IMR-90 (cell line): ENCODE measurements around the gene THOP1.

Experiments
- CTCF ChIP-seq: conservative IDR thresholded peaks from 2 replicates; pipeline ENCODE4 v1.5.1; 2012; ENCODE audit warnings: mild to moderate bottlenecking, low read depth, low read length, improper control_type of control experiment
- MXI1 ChIP-seq: IDR thresholded peaks from 2 replicates; pipeline ENCODE4 v1.6.1; 2012; ENCODE audit warnings: low read depth, mild to moderate bottlenecking, low read length, moderate library complexity, borderline replicate concordance
- POLR2A ChIP-seq: IDR thresholded peaks from 2 replicates; pipeline ENCODE4 v1.6.1; 2012; ENCODE audit warnings: mild to moderate bottlenecking, low read depth, low read length
- RAD21 ChIP-seq: IDR thresholded peaks from 2 replicates; pipeline ENCODE4 v1.6.1; 2012; ENCODE audit warnings: low read length, improper control_type of control experiment
- RFX5 ChIP-seq: IDR thresholded peaks from 2 replicates; pipeline ENCODE4 v1.8.0; 2012; ENCODE audit warnings: low read depth, mild to moderate bottlenecking, low read length, moderate library complexity
- SMC3 ChIP-seq: fragments of 150-350 bp; IDR thresholded peaks from 2 replicates; pipeline ENCODE4 v1.6.1; 2016; ENCODE audit warnings: low read depth, mild to moderate bottlenecking, antibody characterized with exemption, low read length, moderate library complexity
- TF ChIP-seq, protein P1 (sequence below): fragments of 150-350 bp; IDR thresholded peaks from 2 replicates; pipeline ENCODE4 v1.6.1; 2017; ENCODE audit warnings: mild to moderate bottlenecking, antibody characterized with exemption, low read length, low read depth

DNA sequence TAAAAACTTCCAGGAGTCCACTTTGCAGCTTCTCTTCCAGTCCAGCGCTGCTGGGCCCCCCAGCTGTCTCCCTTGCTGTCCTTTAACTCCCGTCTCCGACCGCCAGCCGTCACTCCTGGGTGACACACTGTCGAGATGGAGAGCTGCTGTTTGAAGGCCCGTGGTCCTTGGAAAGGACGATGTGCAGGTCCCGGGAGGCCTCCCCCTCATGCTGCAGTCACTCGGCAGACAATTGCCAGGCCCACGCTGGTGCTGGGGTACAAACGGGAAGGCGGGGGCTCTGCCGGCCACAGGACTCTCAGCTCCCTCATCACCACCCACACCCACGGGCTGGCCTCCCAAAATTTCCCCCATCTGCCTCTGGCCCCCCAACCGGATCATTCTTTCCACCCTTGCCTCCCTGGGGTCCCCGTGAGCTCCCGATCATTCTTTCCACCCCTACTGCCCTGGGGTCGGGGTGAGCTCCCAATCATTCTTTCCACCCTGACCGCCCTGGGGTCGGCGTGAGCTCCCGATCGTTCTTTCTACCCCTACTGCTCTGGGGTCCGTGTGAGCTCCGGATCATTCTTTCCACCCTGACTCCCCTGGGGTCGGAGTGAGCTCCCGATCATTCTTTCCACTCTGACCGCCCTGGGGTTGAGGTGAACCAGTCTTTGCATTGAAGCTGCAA lies 18.3 kb downstream of the THOP1 start:
- no peak for TF ChIP-seq CTCF
- no peak for TF ChIP-seq POLR2A
- no peak for TF ChIP-seq RAD21
- no peak for TF ChIP-seq RFX5
- no peak for TF ChIP-seq MXI1
- TF ChIP-seq, protein P1, sequence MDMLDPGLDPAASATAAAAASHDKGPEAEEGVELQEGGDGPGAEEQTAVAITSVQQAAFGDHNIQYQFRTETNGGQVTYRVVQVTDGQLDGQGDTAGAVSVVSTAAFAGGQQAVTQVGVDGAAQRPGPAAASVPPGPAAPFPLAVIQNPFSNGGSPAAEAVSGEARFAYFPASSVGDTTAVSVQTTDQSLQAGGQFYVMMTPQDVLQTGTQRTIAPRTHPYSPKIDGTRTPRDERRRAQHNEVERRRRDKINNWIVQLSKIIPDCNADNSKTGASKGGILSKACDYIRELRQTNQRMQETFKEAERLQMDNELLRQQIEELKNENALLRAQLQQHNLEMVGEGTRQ, result no peak
- no peak for TF ChIP-seq SMC3
